ENCODE measurements around the gene NFKBIL1.

- no peak for TF ChIP-seq CTCF (IDR thresholded peaks at IDR 0.05; ENCODE audit: poor library complexity)
- TF ChIP-seq EZH2 (IDR thresholded peaks at IDR 0.05; ENCODE audit: borderline replicate concordance), result no peak
Measured at GRCh38 chr6:31545291-31545690, 2.1 kb upstream of the NFKBIL1 start.

Data from hepatocyte (in vitro differentiated cells).